OCI-LY7 (cell line): ENCODE measurements around the gene ERC1. TPM values are rescaled to one million over a fixed set of nuclear protein-coding genes. Genes with fewer than 3 reads are reported as not detected.

ENCODE experiments used
- BruUV-seq: library from RNA; stranded (reverse); fragments of 400-500 nt; replicated peaks from 2 replicates; lab custom pipeline; 2021; lab: Mats Ljungman, UMichigan
- CTCF ChIA-PET: fragments of 300-600 bp; sonication (Branson Sonifier 250); formaldehyde crosslinking; loops from one replicate; lab custom pipeline; 2022; ENCODE audit warnings: antibody characterized with exemption; ENCODE audit not compliant: unreplicated experiment; lab: Charles Lee
- POLR2A ChIA-PET: fragments of 300-600 bp; sonication (Branson Sonifier 250); formaldehyde crosslinking; loops from one replicate; lab custom pipeline; 2022; ENCODE audit warnings: antibody characterized with exemption; lab: Charles Lee
- DNase-seq: peaks from one replicate; pipeline ENCODE4 v3.0.0-alpha.2; 2015; ENCODE audit warnings: low spot score
- H2AFZ ChIP-seq: fragments of 200-600 bp; sonication (generic), shearing (Covaris generic); 2 replicates; pipeline ENCODE4 v1.6.1; 2014; ENCODE audit warnings: mild to moderate bottlenecking, antibody characterized with exemption, low read length, moderate library complexity
- H3K27ac ChIP-seq: fragments of 200-600 bp; sonication (generic); 2 replicates; pipeline ENCODE4 v1.5.1; 2014; ENCODE audit warnings: mixed run types, low read depth, mild to moderate bottlenecking, moderate library complexity, low read length, inconsistent platforms; ENCODE audit not compliant: poor library complexity, severe bottlenecking
- H3K36me3 ChIP-seq: fragments of 200-600 bp; sonication (generic); 2 replicates; pipeline ENCODE4 v1.6.1; 2014; ENCODE audit warnings: mild to moderate bottlenecking, antibody characterized with exemption, low read length, moderate library complexity, mixed read lengths; ENCODE audit not compliant: insufficient read depth
- H3K4me1 ChIP-seq: fragments of 200-600 bp; sonication (generic); 2 replicates; pipeline ENCODE4 v1.5.1; 2014; ENCODE audit warnings: mild to moderate bottlenecking, low read length; ENCODE audit not compliant: insufficient read depth, poor library complexity, severe bottlenecking
- H3K4me2 ChIP-seq: fragments of 200-600 bp; sonication (generic); 2 replicates; pipeline ENCODE4 v1.6.1; 2014; ENCODE audit warnings: mild to moderate bottlenecking, low read length
- H3K4me3 ChIP-seq: fragments of 200-600 bp; sonication (generic); 2 replicates; pipeline ENCODE4 v1.5.1; 2014; ENCODE audit warnings: mild to moderate bottlenecking, low read depth, low read length; ENCODE audit not compliant: poor library complexity, severe bottlenecking
- H3K79me2 ChIP-seq: fragments of 200-600 bp; sonication (generic); 2 replicates; pipeline ENCODE4 v1.6.1; 2016; ENCODE audit warnings: low read depth, mild to moderate bottlenecking, low read length, moderate library complexity, mixed read lengths; ENCODE audit not compliant: insufficient read depth
- H3K9me2 ChIP-seq: fragments of 200-600 bp; sonication (generic); 2 replicates; pipeline ENCODE4 v1.6.1; 2016; ENCODE audit warnings: mild to moderate bottlenecking, low read length, mixed read lengths; ENCODE audit not compliant: insufficient read depth
- H3K9me3 ChIP-seq: fragments of 200-600 bp; sonication (generic); 2 replicates; pipeline ENCODE4 v1.6.1; 2014; ENCODE audit warnings: mild to moderate bottlenecking, mixed run types, low read length, mixed read lengths
- H4K20me1 ChIP-seq: fragments of 200-600 bp; sonication (generic); 2 replicates; pipeline ENCODE4 v1.6.1; 2014; ENCODE audit warnings: mild to moderate bottlenecking, antibody characterized with exemption, low read length, moderate library complexity, mixed read lengths; ENCODE audit not compliant: insufficient read depth
- CTCF ChIP-seq: fragments of 200-600 bp; sonication (generic); conservative IDR thresholded peaks from 2 replicates; pipeline ENCODE4 v1.5.1; 2014; ENCODE audit warnings: mild to moderate bottlenecking, antibody characterized with exemption, low read length, moderate library complexity, mixed read lengths
- EZH2phosphoT487 ChIP-seq: fragments of 200-600 bp; sonication (generic); IDR thresholded peaks from 2 replicates; pipeline ENCODE4 v1.6.1; 2018; ENCODE audit warnings: low read depth, borderline replicate concordance, mild to moderate bottlenecking, mixed run types, antibody characterized with exemption, low read length, moderate library complexity, mixed read lengths
- intact Hi-C: fragments of 100-400 bp; cut with micrococcal nuclease; formaldehyde crosslinking; loops from one replicate; pipeline ENCODE4 v1.10.0; 2022; ENCODE audit not compliant: unreplicated experiment
- total RNA-seq, 2 experiments: library from RNA; depleted of rRNA in 1 of 2; stranded (reverse); fragments of >200 nt in 1 of 2; shearing (Covaris generic) in 1 of 2; gene quantifications; 2 replicates each; pipeline ENCODE4 v1.2.3, GENCODE V29; 2014 to 2022

ERC1 gene
- total RNA-seq, 2 experiments from 2014 or later = 26.9 to 86.9 TPM

- peaks cover 7% of the 10 kb centered on the region for H3K4me1 ChIP-seq
- DNase-seq = no peak
- TF ChIP-seq CTCF = no peak
- no peak for TF ChIP-seq EZH2phosphoT487
- no peaks in the 10 kb centered on the region for H3K9me3 ChIP-seq
- no peak overlapping the region for H3K27ac ChIP-seq
- no peak overlapping the region for H2AFZ ChIP-seq
- BruUV-seq = no TSS peak
- H3K4me3 ChIP-seq = no peak overlapping the region
- ChIA-PET CTCF (interaction anchor here (0.5 kb wide), 1 partner anchor 511 kb away, joined by 3 read pairs; no protein-coding TSS in a partner anchor), POLR2A (no interaction called here)
- H4K20me1 ChIP-seq = no peaks in the 10 kb centered on the region; the same call in 1 of the 2 replicates
- H3K79me2 ChIP-seq = no peaks in the 10 kb centered on the region
- H3K4me2 ChIP-seq = no peak overlapping the region
- no peaks in the 10 kb centered on the region for H3K9me2 ChIP-seq
- peaks cover 2% of the 10 kb centered on the region; the same call in 1 of the 2 replicates for H3K36me3 ChIP-seq
- intact Hi-C loops = no loop called here
These were observed 333.9 kb downstream of the ERC1 start for GRCh38 chr12:1324910-1325309.

- Histone ChIP-seq H4K20me1 (no peaks in the 10 kb centered on the region; the same call in 1 of the 2 replicates), H3K36me3 (peaks cover 2% of the 10 kb centered on the region; the same call in 1 of the 2 replicates), H2AFZ (no peak overlapping the region), H3K9me2 (no peaks in the 10 kb centered on the region), H3K4me3 (no peak overlapping the region), H3K9me3 (no peaks in the 10 kb centered on the region), H3K27ac (no peak overlapping the region), H3K4me1 (peaks cover 7% of the 10 kb centered on the region), H3K79me2 (no peaks in the 10 kb centered on the region), H3K4me2 (no peak overlapping the region)
- no TSS peak for BruUV-seq
- DNase-seq = no peak
- TF ChIP-seq CTCF (no peak), EZH2phosphoT487 (no peak)
- intact Hi-C loops = no loop called here
- ChIA-PET CTCF (interaction anchor here (0.5 kb wide), 1 partner anchor 512 kb away, joined by 3 read pairs; no protein-coding TSS in a partner anchor), POLR2A (no interaction called here)
These were observed 334.6 kb downstream of the ERC1 start for GRCh38 chr12:1325666-1326065.

GRCh38 chr12:1326258-1326657 is 335.2 kb downstream of the ERC1 start:
- Histone ChIP-seq H2AFZ (no peak overlapping the region), H3K4me2 (no peak overlapping the region), H3K4me1 (peaks cover 7% of the 10 kb centered on the region), H3K27ac (no peak overlapping the region), H3K9me3 (no peaks in the 10 kb centered on the region), H3K9me2 (no peaks in the 10 kb centered on the region), H3K4me3 (no peak overlapping the region), H3K36me3 (peaks cover 5% of the 10 kb centered on the region; the same call in 1 of the 2 replicates), H4K20me1 (no peaks in the 10 kb centered on the region; the same call in 1 of the 2 replicates), H3K79me2 (no peaks in the 10 kb centered on the region)
- CTCF ChIA-PET = no interaction called here
- intact Hi-C loops = no loop called here
- POLR2A ChIA-PET = no interaction called here
- DNase-seq = no peak
- TF ChIP-seq EZH2phosphoT487 (no peak), CTCF (no peak)
- BruUV-seq = no TSS peak
